VCaP (cell line): ENCODE results near the gene SYCP3.

Experiments used
- H3K27ac ChIP-seq: fragments of 450-650 bp; 2 replicates; pipeline ENCODE4 v1.5.1; 2017
- TF ChIP-seq, protein P1 (sequence below): fragments of 450-650 bp; conservative IDR thresholded peaks from 2 replicates; pipeline ENCODE4 v1.5.1; 2017; ENCODE audit warnings: mild to moderate bottlenecking, moderate library complexity

The SYCP3 gene

DNA sequence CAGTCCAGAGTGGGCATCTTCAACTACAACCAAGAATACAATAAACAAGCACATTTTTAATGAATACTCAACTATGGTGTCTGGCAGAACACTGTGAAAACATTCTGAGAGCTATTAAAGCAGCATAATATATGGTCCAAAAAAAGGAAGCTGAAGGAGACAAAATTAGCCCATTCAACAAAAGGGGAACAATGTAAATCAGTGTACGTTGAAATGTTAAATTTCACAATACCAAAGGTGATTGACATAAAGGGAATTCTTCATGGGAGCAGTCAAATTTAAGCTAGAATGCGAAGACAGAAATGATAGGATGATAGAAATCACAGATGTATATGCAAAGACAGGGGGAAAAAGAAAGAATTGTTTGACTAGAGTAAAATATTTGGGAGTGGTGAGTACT is 41.3 kb upstream of the SYCP3 start:
- H3K27ac ChIP-seq = no peak overlapping the region
- TF ChIP-seq, protein P1, sequence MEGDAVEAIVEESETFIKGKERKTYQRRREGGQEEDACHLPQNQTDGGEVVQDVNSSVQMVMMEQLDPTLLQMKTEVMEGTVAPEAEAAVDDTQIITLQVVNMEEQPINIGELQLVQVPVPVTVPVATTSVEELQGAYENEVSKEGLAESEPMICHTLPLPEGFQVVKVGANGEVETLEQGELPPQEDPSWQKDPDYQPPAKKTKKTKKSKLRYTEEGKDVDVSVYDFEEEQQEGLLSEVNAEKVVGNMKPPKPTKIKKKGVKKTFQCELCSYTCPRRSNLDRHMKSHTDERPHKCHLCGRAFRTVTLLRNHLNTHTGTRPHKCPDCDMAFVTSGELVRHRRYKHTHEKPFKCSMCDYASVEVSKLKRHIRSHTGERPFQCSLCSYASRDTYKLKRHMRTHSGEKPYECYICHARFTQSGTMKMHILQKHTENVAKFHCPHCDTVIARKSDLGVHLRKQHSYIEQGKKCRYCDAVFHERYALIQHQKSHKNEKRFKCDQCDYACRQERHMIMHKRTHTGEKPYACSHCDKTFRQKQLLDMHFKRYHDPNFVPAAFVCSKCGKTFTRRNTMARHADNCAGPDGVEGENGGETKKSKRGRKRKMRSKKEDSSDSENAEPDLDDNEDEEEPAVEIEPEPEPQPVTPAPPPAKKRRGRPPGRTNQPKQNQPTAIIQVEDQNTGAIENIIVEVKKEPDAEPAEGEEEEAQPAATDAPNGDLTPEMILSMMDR = no peak

GRCh38 chr12:101779626-101780025 is 40.4 kb upstream of the SYCP3 start:
- no peak overlapping the region for H3K27ac ChIP-seq
- TF ChIP-seq, protein P1 = no peak

GRCh38 chr12:101779200-101779599 is 39.9 kb upstream of the SYCP3 start:
- H3K27ac ChIP-seq = no peak overlapping the region
- TF ChIP-seq, protein P1 = no peak

GRCh38 chr12:101777978-101778377 is 38.7 kb upstream of the SYCP3 start:
- H3K27ac ChIP-seq = no peak overlapping the region

DNA sequence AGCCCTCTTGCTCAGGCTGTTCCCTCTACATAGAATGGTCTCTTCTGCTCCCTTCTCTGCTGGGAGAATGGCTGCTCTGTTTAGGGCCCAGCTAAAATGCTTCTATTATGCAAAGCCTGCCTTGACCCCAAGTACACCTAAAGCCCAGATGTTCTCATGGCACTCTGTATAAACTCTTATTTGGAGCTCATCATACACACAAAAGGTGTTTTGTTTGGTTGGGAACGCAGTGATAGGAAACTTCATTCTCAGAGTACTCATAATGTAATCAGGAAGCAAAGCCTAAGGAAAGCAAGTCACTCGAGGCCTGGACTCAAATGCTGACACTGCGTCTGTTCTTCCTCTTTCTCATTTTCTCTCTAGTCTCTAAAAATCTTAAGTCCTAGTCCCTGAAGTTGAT is 38.2 kb upstream of the SYCP3 start:
- TF ChIP-seq, protein P1 = no peak
- H3K27ac ChIP-seq = no peak overlapping the region

More at GRCh38 chr12:101777978-101778377, 38.7 kb upstream of the SYCP3 start:
- TF ChIP-seq, protein P1 = no peak

DNA sequence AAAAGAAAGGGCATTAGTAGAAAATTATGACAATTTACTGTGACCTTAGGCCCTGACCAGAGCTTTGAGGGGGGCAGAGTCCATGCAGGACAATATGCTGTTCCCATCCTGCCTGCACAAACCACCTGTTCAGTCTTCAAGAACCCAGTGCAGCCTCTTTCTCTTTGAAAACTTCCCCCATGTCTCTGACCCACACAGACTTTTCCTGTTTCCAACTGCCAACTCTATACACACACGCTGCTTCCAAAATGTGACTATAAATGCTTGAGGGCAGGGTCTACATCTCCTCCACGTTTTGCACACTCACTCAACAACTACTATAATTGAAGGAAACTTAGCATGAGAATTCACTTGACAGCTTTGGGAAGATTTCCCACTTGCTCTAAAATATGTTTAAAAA is 36.6 kb upstream of the SYCP3 start:
- H3K27ac ChIP-seq = no peak overlapping the region
- TF ChIP-seq, protein P1 = no peak

DNA sequence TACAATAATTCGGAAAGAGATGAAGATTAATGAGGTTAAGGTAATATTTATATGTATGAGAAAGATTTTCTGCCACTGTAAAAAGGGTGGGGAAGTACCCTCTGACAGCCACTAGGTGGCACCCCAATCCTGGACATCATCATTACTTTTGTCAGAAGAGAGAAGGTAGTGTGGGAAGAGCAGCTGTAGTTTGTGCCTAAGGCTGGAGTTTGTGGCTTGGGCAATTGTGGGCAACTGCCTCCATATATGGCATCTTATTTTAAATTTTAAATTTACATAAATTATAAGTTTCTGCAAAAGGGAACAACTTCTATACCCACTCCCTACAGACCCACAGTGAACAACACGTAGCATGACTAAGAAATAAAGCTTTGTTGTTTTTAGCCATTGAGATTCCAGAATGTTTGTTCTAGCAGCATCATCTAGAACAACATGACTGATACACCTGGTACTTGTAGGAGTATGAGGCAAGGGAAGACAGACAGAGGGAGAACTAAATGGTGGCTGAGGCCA is 34.4 kb upstream of the SYCP3 start:
- H3K27ac ChIP-seq = peak overlapping the region; percentile 86; the same call in 1 of the 2 replicates
- TF ChIP-seq, protein P1 = peak; percentile 95
